Activated T-helper 1 cell treated with anti-CD3 and anti-CD28 coated beads, Interleukin-2, amount 50 U/mL, for 16 hours (primary cell): ENCODE measurements around the gene P2RX6.
"Not testable (repeated sequence)": the region's sequence is repeated elsewhere in the genome, so short reads cannot be mapped to it uniquely, and the experiment has no call there.

Source experiments
- DNase-seq, 2 donors: peaks; one replicate each; pipeline ENCODE4 v3.0.0-alpha.2; 2020; ENCODE audit warnings: low read depth in 1 of 2, low spot score in 1 of 2

P2RX6 gene

DNA sequence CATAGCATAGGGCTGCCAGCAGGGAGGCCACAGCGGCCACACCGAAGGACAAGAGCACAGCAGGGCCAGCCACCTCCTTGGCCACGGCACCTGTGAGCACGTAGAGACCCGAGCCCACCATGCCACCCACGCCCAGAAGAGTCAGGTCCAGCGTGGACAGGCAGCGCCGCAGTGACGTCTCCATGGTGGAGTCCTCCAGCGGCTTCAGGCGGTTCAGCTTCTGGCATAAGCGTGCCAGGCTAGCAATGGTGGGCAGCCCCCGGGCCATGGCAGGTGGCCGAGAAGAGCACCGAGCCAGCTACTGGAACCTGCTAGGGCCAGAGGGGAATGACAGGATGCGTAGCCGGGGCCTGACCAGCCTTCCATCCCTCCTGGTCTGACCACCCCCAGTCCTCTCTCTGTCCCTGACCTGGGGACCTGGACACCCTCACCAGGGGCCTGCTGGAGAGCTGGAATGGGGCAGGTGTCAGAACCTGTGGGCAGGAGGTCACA lies 16.6 kb downstream of the P2RX6 start:
- no peak for DNase-seq

DNA sequence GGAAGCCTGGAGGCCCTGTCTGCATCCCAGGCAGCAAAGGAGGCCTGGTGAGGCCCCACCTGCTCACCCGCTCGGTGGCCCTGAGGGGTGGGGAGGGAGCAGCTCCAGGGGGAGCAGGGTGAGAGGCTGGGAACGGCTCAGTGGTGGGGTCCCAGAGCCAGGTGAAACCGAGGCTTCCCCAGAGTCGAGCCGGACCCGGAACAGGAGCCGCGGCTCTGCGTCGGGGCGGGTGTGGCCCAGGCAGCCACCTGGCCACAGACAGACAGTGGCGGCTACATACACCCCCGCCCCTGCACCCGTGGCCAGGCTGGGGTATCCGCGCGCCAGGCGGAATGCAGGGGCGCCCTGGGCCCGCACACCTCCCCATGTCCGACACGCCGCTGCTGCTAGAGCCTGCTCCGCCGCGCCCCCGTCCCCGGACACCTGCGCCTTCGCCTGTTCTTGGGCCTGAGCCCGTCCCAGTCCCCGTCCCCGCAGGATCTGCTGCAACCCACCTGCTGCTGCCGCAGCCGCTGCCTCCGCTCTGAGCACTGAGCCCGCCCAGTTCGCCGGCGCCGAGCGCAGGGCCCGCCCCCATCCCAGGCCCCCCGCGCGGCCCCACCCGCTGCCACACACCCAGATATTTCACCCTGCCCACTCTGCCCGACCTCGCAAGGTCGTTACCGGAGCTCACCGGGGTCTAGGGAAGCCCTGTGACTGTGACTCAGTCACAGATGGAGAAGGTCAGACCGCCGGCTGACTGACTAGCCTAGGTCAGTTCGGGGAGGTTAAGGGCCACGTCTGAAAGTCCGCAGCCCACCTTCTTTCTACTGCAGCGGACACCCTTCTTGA lies 17.3 kb downstream of the P2RX6 start, which contains the start of gene SLC7A4:
TSS of gene SLC7A4 (minus strand) at position 525 of the 831 bp plus-strand sequence. CDS start 749 bp downstream, outside the sequence.
- DNase-seq: no peak

DNA sequence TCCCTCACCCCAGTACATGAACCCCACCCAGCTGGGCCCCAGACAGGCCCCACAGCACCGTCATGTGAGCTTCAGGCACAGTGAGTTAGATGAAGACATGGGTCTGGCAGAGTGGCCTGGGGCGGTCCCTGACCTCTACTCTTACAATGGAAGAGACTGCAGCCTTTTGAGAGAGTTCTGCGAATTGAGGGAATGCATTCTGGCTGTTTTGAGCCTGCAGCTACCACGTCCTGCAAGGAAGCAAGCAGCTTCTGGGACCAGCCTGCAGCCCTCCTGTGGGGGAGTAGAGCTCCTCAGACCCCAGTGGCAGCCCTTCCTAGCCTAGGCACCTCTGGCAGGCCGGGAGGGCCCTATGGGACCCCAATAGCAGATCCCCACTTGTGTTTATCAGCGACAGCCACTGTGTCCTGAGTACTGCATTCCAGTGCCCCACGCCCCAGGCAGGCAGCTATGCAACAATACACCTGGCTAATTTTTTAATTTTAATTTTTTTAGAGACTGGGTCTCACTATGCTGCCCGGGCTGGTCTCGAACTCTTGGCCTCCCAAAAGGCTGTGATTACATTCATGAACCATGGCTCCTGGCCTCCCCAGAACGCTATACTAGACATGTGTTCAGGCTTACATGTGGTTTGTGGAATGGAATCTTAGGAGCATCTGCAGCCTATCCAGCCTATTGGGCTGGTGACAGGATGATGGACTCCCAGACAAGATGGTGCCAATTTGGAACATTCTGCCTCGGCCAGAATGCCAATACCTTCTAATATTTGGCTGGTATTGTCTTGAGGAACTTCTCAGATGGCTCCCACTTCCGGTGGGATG lies 18.1 kb downstream of the P2RX6 start:
- DNase-seq: no peak

DNA sequence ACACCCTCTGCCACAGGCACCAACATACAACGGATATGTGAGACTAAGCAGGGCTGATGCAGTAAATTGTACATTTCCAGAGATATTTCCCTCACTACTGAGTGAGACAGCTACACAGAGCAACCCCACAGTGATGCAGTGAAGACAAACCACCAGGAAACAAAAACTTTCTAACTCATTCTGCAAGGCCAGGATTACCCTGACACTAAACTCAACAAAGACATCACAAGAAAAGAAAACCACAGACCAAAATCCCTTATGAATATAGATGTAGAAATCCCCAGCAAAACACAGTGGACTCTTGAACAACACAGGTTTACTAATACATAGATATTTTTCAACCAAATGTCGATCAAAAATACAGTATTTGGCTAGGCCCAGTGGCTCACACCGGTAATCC lies 18.9 kb downstream of the P2RX6 start:
- no peak for DNase-seq

DNA sequence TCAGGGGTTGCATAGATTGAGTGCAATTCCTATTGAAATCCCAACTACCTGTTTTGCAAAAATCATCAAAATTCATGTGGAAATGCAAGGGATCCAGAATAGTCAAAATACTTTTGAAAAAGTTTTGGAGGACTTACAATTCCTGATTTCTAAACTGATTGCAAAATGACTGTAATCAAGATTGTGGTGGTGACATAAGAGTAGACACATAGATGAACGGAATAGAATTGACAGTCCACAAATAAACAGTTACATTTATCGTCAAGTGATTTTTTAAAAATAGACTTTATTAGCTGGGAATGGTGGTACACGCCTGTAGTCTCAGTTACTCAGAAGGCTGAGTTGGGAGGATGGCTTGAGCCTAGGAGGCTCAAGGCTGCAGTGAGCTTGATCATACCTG lies 20.0 kb downstream of the P2RX6 start:
- DNase-seq: no peak

DNA sequence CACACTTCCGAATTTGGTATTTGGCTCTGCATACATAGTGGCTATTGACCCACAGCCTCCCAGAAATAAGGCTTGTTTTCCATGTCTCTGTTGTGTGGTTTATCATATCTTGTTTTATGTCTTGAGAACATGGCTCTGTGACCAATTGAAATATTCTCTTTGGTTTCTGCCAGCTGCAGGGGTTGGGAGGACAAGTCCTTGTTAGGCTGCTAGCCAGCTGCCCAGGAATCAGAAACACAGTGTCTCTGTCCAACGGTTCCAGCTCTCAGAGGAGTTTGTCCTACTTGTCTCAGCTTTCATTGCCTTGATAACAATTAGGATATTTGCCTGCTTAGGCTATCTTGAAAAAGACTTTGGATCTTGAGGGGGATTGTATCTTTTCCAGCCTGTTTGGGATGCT lies 23.4 kb downstream of the P2RX6 start:
- DNase-seq: no peak

DNA sequence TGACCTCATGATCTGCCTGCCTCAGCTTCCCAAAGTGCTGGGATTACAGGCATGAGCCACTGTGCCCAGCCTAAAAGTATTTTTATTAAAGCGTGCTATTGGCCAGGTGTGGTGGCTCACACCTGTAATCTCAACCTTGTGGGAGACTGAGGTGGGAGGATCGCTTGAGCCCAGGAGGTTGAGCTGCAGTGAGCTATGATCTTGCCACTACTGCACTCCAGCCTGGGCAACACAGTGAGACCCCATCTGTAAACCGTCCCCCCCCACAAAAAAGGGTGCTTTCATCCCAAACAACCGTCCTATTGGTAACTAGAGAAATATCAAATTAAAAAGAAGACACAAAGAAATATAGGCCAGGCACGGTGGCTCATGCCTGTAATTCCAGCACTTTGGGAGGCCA lies 24.2 kb downstream of the P2RX6 start:
- DNase-seq: not testable (repeated sequence)

DNA sequence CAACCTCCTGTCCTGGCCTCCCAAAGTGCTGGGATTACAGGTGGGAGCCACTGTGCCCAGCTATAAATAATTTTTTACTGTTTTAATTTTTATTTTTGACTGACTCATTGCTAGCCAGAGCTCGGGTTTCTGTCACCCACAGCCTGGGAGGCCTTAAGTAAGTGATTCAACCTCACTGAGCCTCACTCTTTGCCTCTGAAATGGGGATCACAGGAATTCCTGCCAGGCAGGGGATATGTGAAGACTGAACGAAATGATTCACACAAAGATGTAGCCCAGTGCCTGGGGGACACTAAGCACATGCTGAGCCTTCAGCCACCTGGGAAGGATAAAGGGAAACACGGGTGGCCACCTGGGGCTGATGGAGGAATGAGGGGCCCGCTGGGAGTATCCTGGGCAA lies 27.0 kb downstream of the P2RX6 start:
- DNase-seq: no peak

DNA sequence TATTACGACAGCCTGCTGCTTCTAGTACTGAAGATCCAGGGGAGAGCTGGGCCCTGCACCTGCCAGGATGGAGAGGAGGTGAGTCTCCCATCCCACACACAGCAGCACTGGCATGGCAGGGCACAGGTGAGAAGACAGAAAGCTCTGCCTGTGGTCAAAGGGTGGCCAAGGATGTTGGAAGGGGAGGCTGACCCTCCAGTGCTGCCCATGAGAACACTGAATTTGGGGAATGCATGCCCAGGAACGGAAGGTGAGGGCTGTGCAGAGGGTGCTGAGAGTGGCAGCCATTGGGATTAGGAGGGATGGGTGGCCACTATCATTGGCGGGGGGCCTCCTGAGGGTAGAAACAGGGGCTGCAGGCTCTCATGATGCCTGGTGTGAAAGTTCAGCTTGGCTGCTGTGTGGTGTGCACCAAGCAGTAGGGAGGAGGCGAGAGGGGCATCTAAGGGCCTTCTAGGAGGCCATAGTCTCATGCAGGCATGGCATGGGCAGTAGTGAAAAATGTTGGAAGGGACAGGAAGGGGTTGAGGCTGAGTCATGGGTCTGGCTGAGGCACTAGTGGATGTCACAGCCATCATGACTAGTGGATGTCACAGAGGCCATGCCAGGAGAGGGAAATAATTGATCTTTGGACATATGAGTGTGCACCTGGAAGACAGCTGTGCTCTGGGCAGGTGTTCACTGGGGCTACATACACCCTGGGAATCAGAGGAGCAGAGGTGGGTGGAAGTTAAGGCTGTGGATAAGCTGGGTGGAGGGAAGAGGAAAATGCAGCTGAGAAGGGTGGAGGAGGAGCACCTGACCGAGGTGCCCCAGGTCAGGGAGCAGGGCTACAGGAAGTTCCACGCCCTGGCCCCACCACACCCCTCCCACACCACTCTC lies 28.3 kb downstream of the P2RX6 start:
- DNase-seq: no peak

DNA sequence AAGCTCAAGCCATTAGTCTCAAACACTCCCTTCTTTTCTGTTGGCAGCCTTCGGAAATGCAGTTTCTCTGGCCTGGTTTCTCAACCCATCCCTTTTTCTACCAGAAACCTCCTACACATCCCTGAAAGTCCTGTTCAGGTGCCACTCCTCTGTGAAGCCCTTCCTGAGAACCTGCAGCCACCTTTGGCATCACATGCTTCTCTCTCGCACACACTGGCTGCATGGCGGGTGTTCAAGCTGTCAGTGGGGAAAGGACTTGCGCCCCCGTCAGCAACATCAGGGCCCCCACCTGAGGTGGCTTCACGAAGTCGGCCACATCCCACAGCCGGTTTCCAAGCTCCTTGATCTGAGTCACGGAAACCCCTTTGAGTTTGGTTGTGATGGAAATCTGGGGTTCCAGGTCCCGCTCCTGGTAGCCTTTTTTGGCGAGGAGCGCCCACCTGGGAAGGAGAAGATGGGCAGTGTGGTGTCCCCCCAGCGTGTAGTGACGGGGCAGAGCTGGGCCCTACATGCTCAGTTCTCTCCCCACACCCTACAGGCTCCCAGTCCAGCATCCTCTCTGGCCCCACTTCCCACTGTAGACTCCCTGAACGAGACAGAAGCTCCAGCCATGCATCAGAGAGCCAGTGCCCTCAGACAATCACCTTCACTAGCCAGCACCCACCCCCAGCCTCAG lies 29.0 kb downstream of the P2RX6 start:
- DNase-seq: no peak

DNA sequence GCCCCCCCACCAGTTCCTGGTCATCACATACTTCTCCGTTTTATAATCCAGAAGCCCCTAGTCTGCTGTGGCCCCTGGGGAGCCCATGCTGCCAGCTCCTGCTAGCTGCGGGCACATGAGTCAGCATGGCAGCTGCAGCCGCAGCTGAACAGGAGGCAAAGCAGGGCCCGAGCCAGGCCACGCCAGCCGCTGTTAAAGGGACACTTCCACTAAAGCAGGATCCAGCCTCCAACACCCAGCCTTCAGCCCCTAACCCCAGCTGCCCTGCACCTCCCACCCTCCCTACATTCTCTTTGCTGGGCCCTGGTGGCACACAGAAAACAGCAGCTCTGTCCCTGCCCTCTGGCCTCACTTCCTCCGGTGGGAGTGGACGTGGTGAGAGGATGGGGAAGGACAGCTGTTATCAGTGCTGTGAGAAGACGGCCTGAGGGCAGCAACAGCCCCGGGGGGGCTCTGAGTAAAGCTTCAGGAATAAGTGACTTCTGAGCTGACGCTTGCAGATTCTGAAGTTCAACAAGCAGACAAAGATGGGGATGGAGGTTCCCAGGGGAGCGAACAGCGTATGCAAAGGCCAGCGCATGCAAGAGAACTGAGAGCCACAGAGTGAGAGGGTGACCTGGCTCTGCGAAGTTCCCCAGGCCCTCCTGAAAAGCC lies 30.1 kb downstream of the P2RX6 start:
- no peak for DNase-seq

DNA sequence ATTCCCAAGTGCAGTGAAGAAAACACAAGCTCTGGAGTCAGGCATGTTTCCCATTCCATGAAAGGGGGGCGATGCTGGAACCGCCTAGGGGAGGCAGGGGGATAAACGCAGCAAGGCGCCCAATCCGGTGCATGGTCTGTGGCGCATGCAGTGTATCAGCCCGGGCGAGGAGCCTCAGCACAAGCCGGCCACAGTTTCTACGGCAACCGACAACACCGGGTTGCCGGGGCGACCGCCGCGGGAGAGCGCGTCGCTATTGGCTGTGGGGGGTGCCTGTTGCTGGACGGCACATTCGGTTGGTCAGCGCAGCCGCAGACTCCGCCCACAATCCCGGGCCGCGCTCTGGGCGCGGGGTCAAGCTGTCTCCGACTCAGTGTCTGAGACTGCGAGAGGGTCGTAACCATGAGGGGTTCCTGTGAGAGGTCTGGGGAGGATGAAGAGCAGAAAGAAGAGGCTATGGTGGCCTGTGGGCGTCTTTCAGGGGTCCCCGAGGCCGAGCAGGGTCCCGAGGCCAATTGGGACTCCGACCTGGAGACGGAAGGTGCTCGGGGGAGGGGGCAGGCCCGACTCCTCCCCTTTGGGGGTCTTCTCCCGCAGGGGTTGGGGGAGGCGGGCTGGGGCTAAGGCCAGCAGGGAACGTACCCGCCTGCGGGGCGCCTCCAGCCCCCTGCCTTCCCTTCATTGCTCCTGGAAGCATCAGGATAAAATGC lies 30.8 kb downstream of the P2RX6 start, which contains the start of gene LRRC74B:
TSS of gene LRRC74B (plus strand) at position 362 of the 710 bp plus-strand sequence. CDS start at position 403, 41 bp downstream.
- DNase-seq: peak; percentile 32 to 40

DNA sequence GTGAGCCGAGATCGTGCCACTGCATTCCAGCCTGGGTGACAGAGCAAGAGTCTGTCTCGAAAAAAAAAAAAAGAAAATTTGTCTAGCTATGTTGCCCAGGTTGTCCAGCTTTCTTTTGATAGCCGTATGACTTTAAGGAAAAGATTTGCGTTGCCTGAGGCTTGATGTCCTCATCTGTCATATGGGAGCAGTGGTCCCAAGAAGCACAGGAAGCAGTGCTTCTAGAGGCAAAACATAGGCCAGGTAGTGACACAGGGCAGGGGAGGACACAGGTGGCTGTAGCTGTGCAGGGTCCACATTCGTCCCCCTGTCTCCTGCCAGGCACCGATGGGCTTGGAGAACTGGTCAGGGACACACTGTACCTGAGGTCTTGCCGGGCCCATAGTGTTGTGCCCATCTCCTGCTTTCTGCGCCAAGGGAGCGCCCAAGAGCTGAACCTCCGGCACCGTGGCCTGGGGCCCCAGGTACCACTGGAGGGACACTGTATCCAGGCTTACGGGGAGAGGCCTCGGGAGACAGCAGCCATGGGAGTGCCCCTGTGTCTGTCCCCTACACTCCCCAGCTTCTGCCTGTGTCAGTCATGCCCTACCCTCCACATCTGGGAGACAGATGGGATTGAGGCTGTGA lies 32.2 kb downstream of the P2RX6 start:
- no peak for DNase-seq

DNA sequence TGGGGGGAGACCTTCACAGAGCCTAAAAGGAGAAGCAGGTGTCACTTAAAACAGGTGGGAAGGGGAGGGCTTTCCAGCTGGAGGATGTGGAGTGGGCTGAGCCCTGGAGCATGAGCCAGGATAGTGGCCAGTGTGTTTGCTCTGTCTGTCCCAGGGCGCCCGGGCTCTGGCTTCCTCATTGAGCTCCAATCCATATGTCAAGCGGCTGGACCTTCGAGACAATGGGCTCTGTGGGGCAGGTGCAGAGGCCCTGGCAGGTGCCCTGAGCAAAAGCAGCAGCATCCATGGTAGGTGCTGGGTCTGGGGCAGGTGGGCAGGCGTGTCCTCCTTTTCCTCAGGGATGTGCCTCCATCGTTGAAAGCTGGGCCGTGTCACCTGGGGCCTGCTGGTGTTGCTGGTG lies 32.8 kb downstream of the P2RX6 start:
- no peak for DNase-seq

DNA sequence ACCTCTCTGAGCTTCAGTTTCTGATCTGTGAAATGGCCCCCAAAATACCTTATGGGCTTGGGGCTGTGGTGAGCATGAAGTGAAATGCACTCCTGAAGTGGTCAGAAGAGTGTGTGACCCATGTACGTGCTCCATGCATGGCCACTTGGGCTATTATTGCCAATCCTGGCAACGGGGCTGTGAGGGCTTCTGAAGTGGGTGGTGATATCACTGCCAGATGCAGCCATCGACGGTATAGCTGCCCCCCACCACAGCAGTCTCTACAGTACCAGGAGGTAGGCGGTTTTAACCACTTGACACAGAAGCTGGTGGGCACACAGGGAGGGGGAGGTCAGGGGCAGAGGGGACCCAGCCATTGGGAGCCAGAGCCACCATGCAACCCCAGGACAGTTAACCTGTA lies 33.5 kb downstream of the P2RX6 start:
- not testable (repeated sequence) for DNase-seq

DNA sequence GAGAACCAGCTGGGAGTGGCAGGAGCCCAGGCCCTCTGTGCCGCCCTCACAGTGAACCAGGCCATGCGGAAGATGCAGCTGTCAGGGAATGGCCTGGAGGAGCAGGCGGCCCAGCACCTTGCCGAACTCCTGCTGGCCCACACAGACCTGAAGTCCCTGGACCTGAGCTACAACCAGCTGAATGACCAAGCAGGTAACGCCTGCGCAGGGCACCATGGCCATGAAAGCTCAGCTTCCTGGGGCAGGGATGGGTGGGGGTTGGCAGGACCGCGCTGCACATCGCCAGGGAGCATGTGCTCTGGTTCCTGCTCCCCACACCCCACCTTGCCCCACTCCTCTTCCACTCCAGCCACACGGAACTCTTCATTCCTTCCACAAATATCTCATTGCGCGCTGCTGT lies 34.0 kb downstream of the P2RX6 start:
- DNase-seq: not testable (repeated sequence)

DNA sequence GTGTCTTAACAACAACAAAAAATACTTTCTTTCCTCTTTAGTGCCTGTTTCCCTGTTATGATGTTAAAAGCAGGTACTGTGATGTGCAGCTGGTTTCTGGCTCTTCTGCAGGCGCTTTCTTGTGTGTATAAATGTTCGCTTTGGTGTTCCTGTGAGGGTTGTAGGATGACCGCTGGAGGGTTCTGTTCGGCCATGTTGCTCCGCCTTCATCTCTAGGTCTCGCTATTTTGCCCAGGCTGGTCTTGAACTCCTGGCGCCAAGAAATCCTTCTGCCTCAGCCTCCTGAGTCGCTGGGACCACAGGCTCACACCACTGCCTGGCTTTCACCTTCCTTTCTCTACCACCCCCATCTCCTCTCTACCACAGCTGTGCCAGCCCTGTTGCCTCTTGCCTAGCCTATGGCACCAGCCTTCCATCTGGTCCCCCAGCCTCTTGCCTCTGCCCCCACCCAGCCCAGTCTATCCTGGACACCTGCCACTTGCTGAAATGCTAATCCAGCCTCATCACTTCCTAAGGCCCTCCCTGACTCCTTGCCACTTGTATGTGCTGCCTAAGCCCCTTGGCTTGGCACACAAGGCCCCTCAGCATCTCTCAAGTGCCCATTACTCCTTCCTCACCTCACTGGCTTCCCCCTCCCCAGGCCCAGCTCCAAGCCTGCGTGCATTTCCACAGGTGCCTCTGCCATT lies 36.3 kb downstream of the P2RX6 start:
- DNase-seq: no peak

DNA sequence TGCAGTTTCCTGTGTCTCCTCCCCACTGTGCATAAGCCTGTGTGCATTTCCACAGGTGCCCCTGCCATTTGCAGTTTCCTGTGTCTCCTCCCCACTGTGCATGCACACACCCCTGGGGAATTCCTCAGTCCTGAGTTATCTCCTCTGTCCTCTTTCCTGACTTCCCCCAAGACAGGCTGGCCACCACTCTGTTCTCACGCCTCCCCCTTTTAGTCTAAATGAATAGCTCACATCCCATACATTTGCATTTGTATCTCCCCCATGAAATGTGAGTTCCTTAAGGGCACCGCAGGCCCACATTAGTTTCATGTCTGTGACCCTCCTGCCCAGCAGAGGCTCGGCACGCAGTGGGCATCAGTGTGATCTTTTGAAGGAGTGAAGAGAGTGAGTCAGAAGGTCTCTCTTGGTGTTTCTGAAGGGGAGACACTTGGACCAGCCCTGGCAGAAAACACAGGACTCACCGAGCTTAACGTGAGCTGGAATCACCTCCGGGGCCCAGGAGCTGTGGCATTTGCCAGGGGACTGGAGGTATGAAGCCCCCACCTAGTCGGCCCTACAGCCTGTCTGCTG lies 37.0 kb downstream of the P2RX6 start:
- DNase-seq: no peak
